ENCODE measurements around the gene USP13.

- TF ChIP-seq, protein P1, sequence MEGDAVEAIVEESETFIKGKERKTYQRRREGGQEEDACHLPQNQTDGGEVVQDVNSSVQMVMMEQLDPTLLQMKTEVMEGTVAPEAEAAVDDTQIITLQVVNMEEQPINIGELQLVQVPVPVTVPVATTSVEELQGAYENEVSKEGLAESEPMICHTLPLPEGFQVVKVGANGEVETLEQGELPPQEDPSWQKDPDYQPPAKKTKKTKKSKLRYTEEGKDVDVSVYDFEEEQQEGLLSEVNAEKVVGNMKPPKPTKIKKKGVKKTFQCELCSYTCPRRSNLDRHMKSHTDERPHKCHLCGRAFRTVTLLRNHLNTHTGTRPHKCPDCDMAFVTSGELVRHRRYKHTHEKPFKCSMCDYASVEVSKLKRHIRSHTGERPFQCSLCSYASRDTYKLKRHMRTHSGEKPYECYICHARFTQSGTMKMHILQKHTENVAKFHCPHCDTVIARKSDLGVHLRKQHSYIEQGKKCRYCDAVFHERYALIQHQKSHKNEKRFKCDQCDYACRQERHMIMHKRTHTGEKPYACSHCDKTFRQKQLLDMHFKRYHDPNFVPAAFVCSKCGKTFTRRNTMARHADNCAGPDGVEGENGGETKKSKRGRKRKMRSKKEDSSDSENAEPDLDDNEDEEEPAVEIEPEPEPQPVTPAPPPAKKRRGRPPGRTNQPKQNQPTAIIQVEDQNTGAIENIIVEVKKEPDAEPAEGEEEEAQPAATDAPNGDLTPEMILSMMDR (IDR thresholded peaks at IDR 0.05) = no peak
- TF ChIP-seq POLR2A (IDR thresholded peaks at IDR 0.05) = no peak
These were observed 119.5 kb downstream of the USP13 start for GRCh38 chr3:179772297-179772696.

Measured in Peyer's patch (tissue), 4 donors.